GM23338 (cell line): ENCODE results near the gene CARHSP1. TPM values are rescaled to one million over a fixed set of nuclear protein-coding genes. Genes with fewer than 3 reads are reported as not detected.

Experiments used
- ATAC-seq: fragments of 200-7000 bp; cut with Tn5 transposase; 3 replicates; pipeline ENCODE4 v1.9.1; 2020
- DNase-seq: peaks from one replicate; pipeline ENCODE4 v3.0.0-alpha.2; 2015; ENCODE audit warnings: low spot score
- H2AFZ ChIP-seq: fragments of 200-600 bp; sonication (generic); 2 replicates; pipeline ENCODE4 v1.8.0; 2016; ENCODE audit warnings: antibody characterized with exemption, mild to moderate bottlenecking, moderate library complexity
- H3F3A ChIP-seq: fragments of 200-600 bp; sonication (generic); replicated peaks from 2 replicates; pipeline ENCODE4 v1.8.0; 2017; ENCODE audit warnings: antibody characterized with exemption, mixed run types, low read depth
- H3K27ac ChIP-seq: fragments of 200-600 bp; sonication (generic); 2 replicates; pipeline ENCODE4 v1.6.1; 2016; ENCODE audit warnings: low read depth
- H3K27me3 ChIP-seq: fragments of 200-600 bp; sonication (generic); 2 replicates; pipeline ENCODE4 v1.8.0; 2016; ENCODE audit warnings: mild to moderate bottlenecking, mixed run types, moderate library complexity; ENCODE audit not compliant: insufficient read depth
- H3K36me3 ChIP-seq: fragments of 200-600 bp; sonication (generic); 2 replicates; pipeline ENCODE4 v1.8.0; 2016; ENCODE audit warnings: mild to moderate bottlenecking; ENCODE audit not compliant: insufficient read depth
- H3K4me1 ChIP-seq: fragments of 200-600 bp; sonication (generic); 2 replicates; pipeline ENCODE4 v1.8.0; 2016; ENCODE audit warnings: mild to moderate bottlenecking, moderate library complexity; ENCODE audit not compliant: insufficient read depth
- H3K4me2 ChIP-seq: fragments of 200-600 bp; sonication (generic); 2 replicates; pipeline ENCODE4 v1.7.1; 2017; ENCODE audit warnings: mixed run types
- H3K4me3 ChIP-seq: fragments of 200-600 bp; sonication (generic); 2 replicates; pipeline ENCODE4 v1.6.1; 2016; ENCODE audit warnings: mixed run types
- H3K79me2 ChIP-seq: fragments of 200-600 bp; sonication (generic); replicated peaks from 2 replicates; pipeline ENCODE4 v1.8.0; 2017; ENCODE audit warnings: mild to moderate bottlenecking; ENCODE audit not compliant: insufficient read depth
- H3K9me2 ChIP-seq: fragments of 200-600 bp; sonication (generic); 2 replicates; pipeline ENCODE4 v1.8.0; 2017; ENCODE audit not compliant: insufficient read depth
- H4K20me1 ChIP-seq: fragments of 200-600 bp; sonication (generic); replicated peaks from 2 replicates; pipeline ENCODE4 v1.8.0; 2017; ENCODE audit warnings: mild to moderate bottlenecking; ENCODE audit not compliant: insufficient read depth
- H3K27ac Mint-ChIP-seq: 2 replicates; pipeline ENCODE4 v1.8.0; 2020; ENCODE audit warnings: inconsistent platforms, mild to moderate bottlenecking, moderate library complexity, mixed read lengths
- H3K27me3 Mint-ChIP-seq: 3 replicates; pipeline ENCODE4 v1.8.0; 2022; ENCODE audit warnings: low read depth, mild to moderate bottlenecking, moderate library complexity, mixed read lengths, inconsistent platforms; ENCODE audit not compliant: insufficient read depth, poor library complexity
- H3K36me3 Mint-ChIP-seq: 3 replicates; pipeline ENCODE4 v1.8.0; 2021; ENCODE audit warnings: low read depth, mild to moderate bottlenecking, inconsistent platforms, moderate library complexity, mixed read lengths
- H3K4me1 Mint-ChIP-seq: 3 replicates; pipeline ENCODE4 v1.8.0; 2020; ENCODE audit warnings: mild to moderate bottlenecking, inconsistent platforms, mixed read lengths
- H3K4me3 Mint-ChIP-seq: 3 replicates; pipeline ENCODE4 v1.8.0; 2021; ENCODE audit warnings: moderate library complexity, mild to moderate bottlenecking, inconsistent platforms, mixed read lengths
- H3K9me3 Mint-ChIP-seq: 3 replicates; pipeline ENCODE4 v1.8.0; 2020; ENCODE audit warnings: moderate library complexity, mild to moderate bottlenecking, inconsistent platforms, mixed read lengths
- CREB1 ChIP-seq: fragments of 250-450 bp; sonication (Bioruptor Pico); IDR thresholded peaks from 2 replicates; pipeline ENCODE4 v1.5.0; 2020; ENCODE audit warnings: low read depth, mild to moderate bottlenecking, moderate library complexity
- EZH2 ChIP-seq: fragments of 200-600 bp; sonication (generic); IDR thresholded peaks from one replicate; pipeline ENCODE4 v1.8.0; 2017; ENCODE audit warnings: antibody characterized with exemption, mild to moderate bottlenecking, low read depth; ENCODE audit not compliant: unreplicated experiment
- EZH2phosphoT487 ChIP-seq: fragments of 200-600 bp; sonication (generic); IDR thresholded peaks from one replicate; pipeline ENCODE4 v1.8.1; 2018; ENCODE audit warnings: antibody characterized with exemption; ENCODE audit not compliant: unreplicated experiment
- JUNB ChIP-seq: IDR thresholded peaks from one replicate; pipeline ENCODE4 v1.6.1; 2016; ENCODE audit warnings: antibody characterized with exemption; ENCODE audit not compliant: unreplicated experiment
- NANOG ChIP-seq: IDR thresholded peaks from 2 replicates; pipeline ENCODE4 v1.6.1; 2016; ENCODE audit warnings: antibody characterized with exemption, borderline replicate concordance
- POLR2AphosphoS5 ChIP-seq: IDR thresholded peaks from 2 replicates; pipeline ENCODE4 v1.6.1; 2016; ENCODE audit warnings: antibody characterized with exemption, low read depth
- STAT1 ChIP-seq: IDR thresholded peaks from one replicate; pipeline ENCODE4 v1.6.1; 2016; ENCODE audit warnings: antibody characterized with exemption; ENCODE audit not compliant: unreplicated experiment
- ZNF114 ChIP-seq: fragments of 250-450 bp; sonication (Bioruptor Pico); IDR thresholded peaks from 2 replicates; pipeline ENCODE4 v1.5.0; 2020; ENCODE audit warnings: mild to moderate bottlenecking, moderate library complexity
- ZNF331 ChIP-seq: fragments of 250-450 bp; sonication (Bioruptor Pico); IDR thresholded peaks from 2 replicates; pipeline ENCODE4 v1.5.0; 2020; ENCODE audit warnings: low read depth, mild to moderate bottlenecking, moderate library complexity
- polyA plus RNA-seq: library from polyadenylated mRNA; unstranded; fragments of >200 nt; fragmentation: Nextera tagmentation; extraction: Ambion mirVana; gene quantifications from 2 replicates; pipeline ENCODE4 v1.2.1, GENCODE V29; 2016
- total RNA-seq: library from RNA; depleted of rRNA; stranded (reverse); fragments of >200 nt; shearing (Covaris generic); gene quantifications from 2 replicates; pipeline ENCODE4 v1.2.3, GENCODE V29; 2014
- TF ChIP-seq, protein P1 (sequence below): IDR thresholded peaks from one replicate; pipeline ENCODE4 v1.6.1; 2018; ENCODE audit warnings: antibody characterized with exemption; ENCODE audit not compliant: unreplicated experiment
- TF ChIP-seq, protein P2 (sequence below): IDR thresholded peaks from 2 replicates; pipeline ENCODE4 v1.6.1; 2016; ENCODE audit warnings: antibody characterized with exemption
- TF ChIP-seq, protein P3 (sequence below): fragments of 250-450 bp; sonication (Bioruptor Pico); IDR thresholded peaks from 2 replicates; pipeline ENCODE4 v1.5.0; 2020; ENCODE audit warnings: mild to moderate bottlenecking, moderate library complexity
- TF ChIP-seq, protein P4 (sequence below), 2 experiments: fragments of 200-600 bp in 1 of 2; sonication (generic) in 1 of 2; conservative IDR thresholded peaks; 2 replicates each; pipeline versions ENCODE4 v1.5.1 to v1.6.1; 2016 to 2017; ENCODE audit warnings: antibody characterized with exemption in 2 of 2, low read depth in 2 of 2, mild to moderate bottlenecking in 2 of 2, moderate library complexity in 1 of 2

Gene CARHSP1
- total and polyA plus RNA-seq, 2 experiments from 2014 or later: 286 to 339 TPM

DNA sequence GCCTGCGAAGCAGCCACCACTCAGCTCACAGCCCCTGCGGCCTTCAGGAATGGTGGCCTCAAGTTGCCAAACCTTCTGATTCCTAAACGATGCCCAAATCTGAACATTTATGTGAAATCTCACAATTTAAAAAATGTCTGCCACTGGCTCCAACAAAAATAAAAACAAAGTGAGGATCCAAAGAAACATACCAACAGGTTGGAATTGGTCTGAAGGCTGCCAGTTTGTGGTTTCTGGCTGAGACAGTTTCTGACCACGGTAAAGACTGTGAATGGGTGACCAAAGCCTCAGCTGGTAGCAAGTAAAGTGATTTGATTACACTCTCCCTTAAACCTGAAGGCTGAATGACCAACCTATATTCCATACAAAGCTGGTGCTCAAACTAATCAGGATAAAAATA, 38.3 kb upstream of the CARHSP1 start:
- Histone ChIP-seq H3K9me2 (no peaks in the 10 kb centered on the region), H3K36me3 (peaks cover 59% of the 10 kb centered on the region)

More for the DNA sequence above, 38.3 kb upstream of the CARHSP1 start:
- H3K27me3 Mint-ChIP-seq: peaks cover 9% of the 10 kb centered on the region
- H3K4me1 Mint-ChIP-seq: peaks cover 14% of the 10 kb centered on the region
- TF ChIP-seq EZH2: no peak
- TF ChIP-seq JUNB: no peak
- TF ChIP-seq, protein P1, sequence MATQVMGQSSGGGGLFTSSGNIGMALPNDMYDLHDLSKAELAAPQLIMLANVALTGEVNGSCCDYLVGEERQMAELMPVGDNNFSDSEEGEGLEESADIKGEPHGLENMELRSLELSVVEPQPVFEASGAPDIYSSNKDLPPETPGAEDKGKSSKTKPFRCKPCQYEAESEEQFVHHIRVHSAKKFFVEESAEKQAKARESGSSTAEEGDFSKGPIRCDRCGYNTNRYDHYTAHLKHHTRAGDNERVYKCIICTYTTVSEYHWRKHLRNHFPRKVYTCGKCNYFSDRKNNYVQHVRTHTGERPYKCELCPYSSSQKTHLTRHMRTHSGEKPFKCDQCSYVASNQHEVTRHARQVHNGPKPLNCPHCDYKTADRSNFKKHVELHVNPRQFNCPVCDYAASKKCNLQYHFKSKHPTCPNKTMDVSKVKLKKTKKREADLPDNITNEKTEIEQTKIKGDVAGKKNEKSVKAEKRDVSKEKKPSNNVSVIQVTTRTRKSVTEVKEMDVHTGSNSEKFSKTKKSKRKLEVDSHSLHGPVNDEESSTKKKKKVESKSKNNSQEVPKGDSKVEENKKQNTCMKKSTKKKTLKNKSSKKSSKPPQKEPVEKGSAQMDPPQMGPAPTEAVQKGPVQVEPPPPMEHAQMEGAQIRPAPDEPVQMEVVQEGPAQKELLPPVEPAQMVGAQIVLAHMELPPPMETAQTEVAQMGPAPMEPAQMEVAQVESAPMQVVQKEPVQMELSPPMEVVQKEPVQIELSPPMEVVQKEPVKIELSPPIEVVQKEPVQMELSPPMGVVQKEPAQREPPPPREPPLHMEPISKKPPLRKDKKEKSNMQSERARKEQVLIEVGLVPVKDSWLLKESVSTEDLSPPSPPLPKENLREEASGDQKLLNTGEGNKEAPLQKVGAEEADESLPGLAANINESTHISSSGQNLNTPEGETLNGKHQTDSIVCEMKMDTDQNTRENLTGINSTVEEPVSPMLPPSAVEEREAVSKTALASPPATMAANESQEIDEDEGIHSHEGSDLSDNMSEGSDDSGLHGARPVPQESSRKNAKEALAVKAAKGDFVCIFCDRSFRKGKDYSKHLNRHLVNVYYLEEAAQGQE: no peak
- no peak for TF ChIP-seq EZH2phosphoT487
- TF ChIP-seq, protein P2, sequence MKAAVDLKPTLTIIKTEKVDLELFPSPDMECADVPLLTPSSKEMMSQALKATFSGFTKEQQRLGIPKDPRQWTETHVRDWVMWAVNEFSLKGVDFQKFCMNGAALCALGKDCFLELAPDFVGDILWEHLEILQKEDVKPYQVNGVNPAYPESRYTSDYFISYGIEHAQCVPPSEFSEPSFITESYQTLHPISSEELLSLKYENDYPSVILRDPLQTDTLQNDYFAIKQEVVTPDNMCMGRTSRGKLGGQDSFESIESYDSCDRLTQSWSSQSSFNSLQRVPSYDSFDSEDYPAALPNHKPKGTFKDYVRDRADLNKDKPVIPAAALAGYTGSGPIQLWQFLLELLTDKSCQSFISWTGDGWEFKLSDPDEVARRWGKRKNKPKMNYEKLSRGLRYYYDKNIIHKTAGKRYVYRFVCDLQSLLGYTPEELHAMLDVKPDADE: no peak
- no peak for TF ChIP-seq STAT1
- no peak for TF ChIP-seq ZNF331 (CRISPR knock-in tag)
- TF ChIP-seq CREB1 (CRISPR knock-in tag): no peak
- no peak for TF ChIP-seq ZNF114 (CRISPR knock-in tag)
- TF ChIP-seq, protein P3, sequence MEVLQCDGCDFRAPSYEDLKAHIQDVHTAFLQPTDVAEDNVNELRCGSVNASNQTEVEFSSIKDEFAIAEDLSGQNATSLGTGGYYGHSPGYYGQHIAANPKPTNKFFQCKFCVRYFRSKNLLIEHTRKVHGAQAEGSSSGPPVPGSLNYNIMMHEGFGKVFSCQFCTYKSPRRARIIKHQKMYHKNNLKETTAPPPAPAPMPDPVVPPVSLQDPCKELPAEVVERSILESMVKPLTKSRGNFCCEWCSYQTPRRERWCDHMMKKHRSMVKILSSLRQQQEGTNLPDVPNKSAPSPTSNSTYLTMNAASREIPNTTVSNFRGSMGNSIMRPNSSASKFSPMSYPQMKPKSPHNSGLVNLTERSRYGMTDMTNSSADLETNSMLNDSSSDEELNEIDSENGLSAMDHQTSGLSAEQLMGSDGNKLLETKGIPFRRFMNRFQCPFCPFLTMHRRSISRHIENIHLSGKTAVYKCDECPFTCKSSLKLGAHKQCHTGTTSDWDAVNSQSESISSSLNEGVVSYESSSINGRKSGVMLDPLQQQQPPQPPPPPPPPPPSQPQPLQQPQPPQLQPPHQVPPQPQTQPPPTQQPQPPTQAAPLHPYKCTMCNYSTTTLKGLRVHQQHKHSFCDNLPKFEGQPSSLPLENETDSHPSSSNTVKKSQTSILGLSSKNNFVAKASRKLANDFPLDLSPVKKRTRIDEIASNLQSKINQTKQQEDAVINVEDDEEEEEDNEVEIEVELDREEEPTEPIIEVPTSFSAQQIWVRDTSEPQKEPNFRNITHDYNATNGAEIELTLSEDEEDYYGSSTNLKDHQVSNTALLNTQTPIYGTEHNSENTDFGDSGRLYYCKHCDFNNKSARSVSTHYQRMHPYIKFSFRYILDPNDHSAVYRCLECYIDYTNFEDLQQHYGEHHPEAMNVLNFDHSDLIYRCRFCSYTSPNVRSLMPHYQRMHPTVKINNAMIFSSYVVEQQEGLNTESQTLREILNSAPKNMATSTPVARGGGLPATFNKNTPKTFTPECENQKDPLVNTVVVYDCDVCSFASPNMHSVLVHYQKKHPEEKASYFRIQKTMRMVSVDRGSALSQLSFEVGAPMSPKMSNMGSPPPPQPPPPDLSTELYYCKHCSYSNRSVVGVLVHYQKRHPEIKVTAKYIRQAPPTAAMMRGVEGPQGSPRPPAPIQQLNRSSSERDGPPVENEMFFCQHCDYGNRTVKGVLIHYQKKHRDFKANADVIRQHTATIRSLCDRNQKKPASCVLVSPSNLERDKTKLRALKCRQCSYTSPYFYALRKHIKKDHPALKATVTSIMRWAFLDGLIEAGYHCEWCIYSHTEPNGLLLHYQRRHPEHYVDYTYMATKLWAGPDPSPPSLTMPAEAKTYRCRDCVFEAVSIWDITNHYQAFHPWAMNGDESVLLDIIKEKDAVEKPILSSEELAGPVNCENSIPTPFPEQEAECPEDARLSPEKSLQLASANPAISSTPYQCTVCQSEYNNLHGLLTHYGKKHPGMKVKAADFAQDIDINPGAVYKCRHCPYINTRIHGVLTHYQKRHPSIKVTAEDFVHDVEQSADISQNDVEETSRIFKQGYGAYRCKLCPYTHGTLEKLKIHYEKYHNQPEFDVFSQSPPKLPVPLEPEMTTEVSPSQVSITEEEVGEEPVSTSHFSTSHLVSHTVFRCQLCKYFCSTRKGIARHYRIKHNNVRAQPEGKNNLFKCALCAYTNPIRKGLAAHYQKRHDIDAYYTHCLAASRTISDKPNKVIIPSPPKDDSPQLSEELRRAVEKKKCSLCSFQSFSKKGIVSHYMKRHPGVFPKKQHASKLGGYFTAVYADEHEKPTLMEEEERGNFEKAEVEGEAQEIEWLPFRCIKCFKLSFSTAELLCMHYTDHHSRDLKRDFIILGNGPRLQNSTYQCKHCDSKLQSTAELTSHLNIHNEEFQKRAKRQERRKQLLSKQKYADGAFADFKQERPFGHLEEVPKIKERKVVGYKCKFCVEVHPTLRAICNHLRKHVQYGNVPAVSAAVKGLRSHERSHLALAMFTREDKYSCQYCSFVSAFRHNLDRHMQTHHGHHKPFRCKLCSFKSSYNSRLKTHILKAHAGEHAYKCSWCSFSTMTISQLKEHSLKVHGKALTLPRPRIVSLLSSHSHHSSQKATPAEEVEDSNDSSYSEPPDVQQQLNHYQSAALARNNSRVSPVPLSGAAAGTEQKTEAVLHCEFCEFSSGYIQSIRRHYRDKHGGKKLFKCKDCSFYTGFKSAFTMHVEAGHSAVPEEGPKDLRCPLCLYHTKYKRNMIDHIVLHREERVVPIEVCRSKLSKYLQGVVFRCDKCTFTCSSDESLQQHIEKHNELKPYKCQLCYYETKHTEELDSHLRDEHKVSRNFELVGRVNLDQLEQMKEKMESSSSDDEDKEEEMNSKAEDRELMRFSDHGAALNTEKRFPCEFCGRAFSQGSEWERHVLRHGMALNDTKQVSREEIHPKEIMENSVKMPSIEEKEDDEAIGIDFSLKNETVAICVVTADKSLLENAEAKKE (CRISPR knock-in tag): no peak
- no peak for TF ChIP-seq NANOG
- TF ChIP-seq, protein P4, sequence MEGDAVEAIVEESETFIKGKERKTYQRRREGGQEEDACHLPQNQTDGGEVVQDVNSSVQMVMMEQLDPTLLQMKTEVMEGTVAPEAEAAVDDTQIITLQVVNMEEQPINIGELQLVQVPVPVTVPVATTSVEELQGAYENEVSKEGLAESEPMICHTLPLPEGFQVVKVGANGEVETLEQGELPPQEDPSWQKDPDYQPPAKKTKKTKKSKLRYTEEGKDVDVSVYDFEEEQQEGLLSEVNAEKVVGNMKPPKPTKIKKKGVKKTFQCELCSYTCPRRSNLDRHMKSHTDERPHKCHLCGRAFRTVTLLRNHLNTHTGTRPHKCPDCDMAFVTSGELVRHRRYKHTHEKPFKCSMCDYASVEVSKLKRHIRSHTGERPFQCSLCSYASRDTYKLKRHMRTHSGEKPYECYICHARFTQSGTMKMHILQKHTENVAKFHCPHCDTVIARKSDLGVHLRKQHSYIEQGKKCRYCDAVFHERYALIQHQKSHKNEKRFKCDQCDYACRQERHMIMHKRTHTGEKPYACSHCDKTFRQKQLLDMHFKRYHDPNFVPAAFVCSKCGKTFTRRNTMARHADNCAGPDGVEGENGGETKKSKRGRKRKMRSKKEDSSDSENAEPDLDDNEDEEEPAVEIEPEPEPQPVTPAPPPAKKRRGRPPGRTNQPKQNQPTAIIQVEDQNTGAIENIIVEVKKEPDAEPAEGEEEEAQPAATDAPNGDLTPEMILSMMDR (conservative IDR thresholded peaks at IDR 0.05; ENCODE audit: low read depth in 2 of 2): no peak
- no peak for TF ChIP-seq POLR2AphosphoS5
- Histone ChIP-seq H3K27ac (no peak overlapping the region), H2AFZ (no peak overlapping the region), H3K79me2 (peaks cover 14% of the 10 kb centered on the region; the same call in 1 of the 2 replicates), H3K4me1 (no peaks in the 10 kb centered on the region; the same call in 1 of the 2 replicates), H3F3A (peaks cover 25% of the 10 kb centered on the region), H3K4me2 (no peak overlapping the region), H3K27me3 (no peaks in the 10 kb centered on the region), H3K4me3 (no peak overlapping the region), H4K20me1 (peaks cover 42% of the 10 kb centered on the region)
- H3K9me3 Mint-ChIP-seq: no peaks in the 10 kb centered on the region
- no peak overlapping the region for H3K4me3 Mint-ChIP-seq
- H3K36me3 Mint-ChIP-seq: peaks cover 90% of the 10 kb centered on the region
- DNase-seq (no peak), ATAC-seq (no peak)
- H3K27ac Mint-ChIP-seq: no peak overlapping the region
